ENCODE data around the gene NCOA3.
"Not testable (repeated sequence)": the region's sequence is repeated elsewhere in the genome, so short reads cannot be mapped to it uniquely, and the experiment has no call there.

NCOA3 gene

GRCh38 chr20:47501482-47502270 lies at the start of gene NCOA3:
Gene NCOA3 (plus strand): TSS chr20:47501887. CDS start chr20:47622248, 120,361 bp downstream.
- peak; percentile 93 to 96 for DNase-seq

GRCh38 chr20:47452736-47453161 lies 48.9 kb upstream of the NCOA3 start:
- DNase-seq: no peak

- no peak for DNase-seq
These were observed 48.4 kb upstream of the NCOA3 start for GRCh38 chr20:47453167-47453782.

- no peak for DNase-seq
These were observed 47.2 kb upstream of the NCOA3 start for GRCh38 chr20:47454298-47455132.

- no peak for DNase-seq
These were observed 46.3 kb upstream of the NCOA3 start for GRCh38 chr20:47455133-47456040.

- no peak for DNase-seq
These were observed 45.6 kb upstream of the NCOA3 start for GRCh38 chr20:47456041-47456537.

- peak in 1 of 2 donors; percentile 9 for DNase-seq
These were observed 44.5 kb upstream of the NCOA3 start for GRCh38 chr20:47456952-47457724.

GRCh38 chr20:47458280-47459050 lies 43.2 kb upstream of the NCOA3 start:
- not testable (repeated sequence) for DNase-seq

GRCh38 chr20:47459344-47460073 lies 42.2 kb upstream of the NCOA3 start:
- no peak for DNase-seq

GRCh38 chr20:47460761-47461112 lies 41.0 kb upstream of the NCOA3 start:
- DNase-seq: not testable (repeated sequence)

- DNase-seq: no peak
These were observed 40.5 kb upstream of the NCOA3 start for GRCh38 chr20:47461120-47461685.

- not testable (repeated sequence) for DNase-seq
These were observed 39.8 kb upstream of the NCOA3 start for GRCh38 chr20:47461906-47462305.

- DNase-seq: no peak
These were observed 37.1 kb upstream of the NCOA3 start for GRCh38 chr20:47464380-47465101.

GRCh38 chr20:47465335-47466090 lies 36.2 kb upstream of the NCOA3 start:
- no peak for DNase-seq

- DNase-seq: no peak
These were observed 35.5 kb upstream of the NCOA3 start for GRCh38 chr20:47466213-47466612.

GRCh38 chr20:47466704-47467459 lies 34.8 kb upstream of the NCOA3 start:
- DNase-seq: no peak
